SHP77 (cell line): ENCODE results near the gene TJP3.
A peak's percentile ranks its signal among the peaks of the same experiment; 100 is the strongest.

Source experiments
- DNase-seq, 2 experiments: peaks; one replicate each; lab custom pipeline; 2025; lab: John Stamatoyannopoulos, UW

TJP3 gene

DNA sequence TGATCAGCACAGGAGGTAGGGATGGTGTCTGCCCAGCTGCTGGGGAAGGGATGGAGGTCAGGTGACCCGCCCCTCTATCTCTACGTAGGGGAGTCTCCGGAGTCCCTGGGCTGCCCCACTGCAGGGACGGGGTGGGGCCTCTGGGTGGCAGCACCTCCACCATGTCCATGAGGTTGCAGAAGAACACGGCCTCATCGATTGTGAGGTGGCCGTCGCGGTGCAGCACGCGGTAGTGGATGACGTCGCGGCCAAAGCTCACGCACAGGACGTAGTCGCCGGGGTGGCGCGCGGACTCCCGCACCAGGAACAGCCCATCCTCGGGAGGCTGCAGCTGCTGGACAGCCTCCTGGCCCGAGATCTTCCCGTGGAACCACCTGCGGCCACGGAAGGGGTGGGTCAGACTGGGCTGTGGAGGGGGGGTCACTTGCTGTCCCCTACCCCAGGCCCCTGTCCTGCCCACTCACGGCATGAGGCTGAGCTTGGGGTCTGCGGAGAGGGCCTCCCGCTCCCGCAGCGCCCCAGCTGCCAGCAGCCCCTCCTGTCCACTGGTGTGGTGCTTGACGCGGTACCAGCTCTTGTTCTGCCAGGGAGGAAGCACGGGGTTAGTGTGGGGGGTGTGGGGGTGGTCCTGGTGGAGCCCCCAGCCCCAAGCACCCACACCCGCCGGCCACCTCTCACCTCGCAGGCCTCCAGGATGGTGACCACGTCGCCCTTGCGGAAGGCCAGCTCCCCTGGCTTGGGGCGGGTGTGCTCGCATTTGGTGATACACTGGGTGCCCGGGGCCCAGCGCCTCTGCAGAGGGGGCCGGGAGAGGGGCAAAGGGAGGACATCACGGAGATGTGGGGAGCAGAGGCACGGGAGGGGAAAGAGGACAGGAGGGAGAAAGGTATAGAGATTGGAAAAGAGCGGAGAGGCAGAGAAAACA, 75.7 kb downstream of the TJP3 start:
- DNase-seq: peak in 1 of 2 experiments; percentile 26

DNA sequence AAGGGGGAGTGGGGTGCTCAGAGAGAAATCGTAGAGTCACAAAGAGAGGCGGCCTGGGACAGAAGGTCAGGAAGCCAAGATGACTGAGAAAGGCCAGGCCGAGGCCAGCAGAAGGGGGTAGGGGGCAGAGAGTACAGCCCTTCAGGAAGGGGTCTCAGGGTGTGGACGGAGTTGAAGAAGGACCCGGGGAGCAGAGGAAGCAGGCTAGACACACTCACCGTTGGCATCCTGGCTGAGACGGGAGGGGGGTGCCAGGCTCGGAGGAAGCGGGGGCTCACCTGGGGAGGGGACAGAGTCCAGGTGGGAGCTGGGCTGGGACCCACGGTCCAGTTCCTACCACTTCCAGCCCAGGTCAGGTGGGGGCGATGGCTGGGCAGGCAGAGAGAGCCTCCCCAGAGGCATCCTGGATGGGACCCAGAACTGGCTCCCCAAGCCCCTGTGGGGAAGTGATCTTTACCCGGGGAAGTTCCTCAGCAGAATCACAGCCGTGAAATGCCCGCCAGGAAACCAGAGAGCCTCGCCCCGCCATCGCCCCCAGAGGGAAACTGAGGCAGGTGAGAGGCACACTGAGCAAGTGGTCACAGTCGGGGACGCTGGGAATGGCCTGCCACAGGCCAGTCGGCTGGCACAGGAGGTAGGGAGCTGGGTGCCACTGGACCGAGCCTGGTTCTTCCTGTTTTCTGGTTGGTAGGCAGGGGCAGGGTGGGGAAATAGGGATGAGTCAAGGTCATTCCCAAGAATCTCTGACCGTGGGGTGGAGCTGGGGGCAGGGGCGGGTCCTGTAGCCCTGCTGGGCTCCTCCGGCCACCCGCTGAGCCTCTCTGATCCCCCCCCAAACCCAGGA, 76.6 kb downstream of the TJP3 start:
- DNase-seq: no peak

DNA sequence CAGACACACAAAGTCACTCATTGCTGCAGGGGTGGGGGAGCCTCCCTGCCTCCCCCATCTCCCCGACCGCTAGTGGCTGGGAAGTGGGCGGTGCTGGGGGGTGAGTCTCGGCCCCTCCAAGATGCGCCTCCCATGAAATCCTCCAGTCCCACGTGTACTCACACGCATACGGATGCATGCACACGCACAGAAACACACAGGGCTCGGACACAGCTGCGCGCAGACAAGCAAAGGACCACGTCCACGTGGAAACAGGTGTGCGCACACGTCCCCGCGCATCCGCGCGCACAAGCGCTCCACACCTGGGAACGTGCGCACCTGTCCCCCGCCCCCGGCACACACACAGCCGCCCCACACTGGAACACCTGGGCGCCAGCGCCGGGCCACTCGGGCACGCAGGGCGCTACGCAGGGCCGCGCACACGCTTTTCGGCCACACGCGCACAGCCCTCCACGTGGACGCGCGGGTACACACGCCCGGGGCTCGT, 77.3 kb downstream of the TJP3 start:
- DNase-seq: no peak

DNA sequence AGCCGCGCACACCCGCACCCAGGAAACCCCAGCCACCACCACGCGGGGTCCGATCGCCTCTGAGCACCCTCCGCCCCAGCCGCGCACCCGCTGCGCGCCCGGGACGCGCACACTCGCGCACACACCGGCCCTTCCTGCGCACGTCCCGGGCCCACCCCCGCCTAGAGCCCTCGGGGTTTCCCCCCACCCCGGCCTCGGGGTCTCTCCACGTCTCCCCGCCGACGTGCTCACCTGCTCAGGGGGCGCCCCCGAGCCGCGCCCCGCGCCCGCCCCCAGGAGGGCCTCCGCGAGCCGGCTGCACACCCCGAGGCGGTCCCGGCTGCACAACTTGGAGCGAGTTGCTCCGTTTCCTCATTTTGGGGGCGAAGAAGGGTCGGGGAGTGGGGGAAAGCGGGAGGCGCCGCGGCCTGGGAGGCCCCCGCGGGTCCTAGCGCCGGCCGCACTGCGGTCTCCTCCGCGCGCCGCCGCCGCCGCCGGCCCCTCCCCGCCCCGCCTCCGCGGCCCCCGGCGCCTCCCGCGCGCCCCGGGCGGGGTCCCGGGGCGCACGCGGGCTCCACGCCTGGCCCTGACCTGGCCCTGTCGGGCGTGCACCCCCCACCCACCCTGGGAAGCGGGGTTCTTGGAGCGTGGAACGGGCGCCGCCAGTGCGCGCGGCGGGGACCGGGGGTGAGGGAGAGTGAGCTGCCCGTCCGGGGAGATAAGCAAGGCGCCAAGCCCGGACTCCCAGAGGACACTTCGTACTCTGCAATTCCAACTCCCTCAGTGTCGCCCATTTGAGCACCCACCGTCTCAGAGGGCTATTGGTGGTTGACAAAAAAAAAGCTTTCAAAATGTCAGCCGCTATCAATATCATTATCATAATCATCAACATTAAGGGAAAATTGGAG, 78.0 kb downstream of the TJP3 start, which contains the start of gene MATK:
Gene MATK (minus strand): TSS at position 444 of the 887 bp plus-strand sequence. CDS start 1,246 bp downstream, outside the sequence.
- no peak for DNase-seq

DNA sequence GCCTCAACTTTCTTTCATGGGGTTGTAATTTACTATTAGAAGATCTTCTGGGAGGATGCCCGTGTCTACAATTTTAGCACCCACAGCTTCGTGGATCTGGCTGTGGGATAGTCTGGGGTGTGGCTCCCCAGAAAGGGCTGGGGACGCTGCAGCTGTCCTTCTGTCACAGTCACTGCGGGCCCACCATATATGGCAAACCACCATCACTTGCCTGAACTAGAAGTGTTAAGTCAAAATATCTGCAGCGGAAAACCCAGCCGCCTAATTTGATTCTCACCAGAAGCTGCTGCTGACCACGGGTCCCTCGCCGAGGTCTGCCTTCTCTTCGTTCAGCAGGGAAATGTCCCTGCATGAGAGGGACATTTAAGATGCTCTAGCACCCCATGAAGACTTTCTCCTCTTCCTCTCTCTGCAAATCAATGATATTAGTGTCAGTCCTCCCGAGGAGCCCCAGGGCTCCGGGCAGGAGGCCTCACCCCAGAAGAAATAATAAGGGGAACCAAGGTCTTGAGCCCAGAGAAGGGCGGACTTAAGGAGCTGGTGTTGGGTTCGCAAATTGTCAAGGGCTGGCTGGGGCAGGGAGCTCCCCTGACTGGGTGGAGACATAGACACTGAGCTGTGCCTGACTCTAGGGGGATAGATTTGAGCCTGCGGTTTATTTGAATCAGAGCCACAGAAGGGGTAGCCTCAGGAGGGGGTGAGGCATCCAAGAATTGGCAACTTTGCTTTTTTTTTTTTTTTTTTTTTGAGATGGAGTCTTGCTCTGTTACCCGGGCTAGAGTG, 81.0 kb downstream of the TJP3 start:
- DNase-seq: no peak

DNA sequence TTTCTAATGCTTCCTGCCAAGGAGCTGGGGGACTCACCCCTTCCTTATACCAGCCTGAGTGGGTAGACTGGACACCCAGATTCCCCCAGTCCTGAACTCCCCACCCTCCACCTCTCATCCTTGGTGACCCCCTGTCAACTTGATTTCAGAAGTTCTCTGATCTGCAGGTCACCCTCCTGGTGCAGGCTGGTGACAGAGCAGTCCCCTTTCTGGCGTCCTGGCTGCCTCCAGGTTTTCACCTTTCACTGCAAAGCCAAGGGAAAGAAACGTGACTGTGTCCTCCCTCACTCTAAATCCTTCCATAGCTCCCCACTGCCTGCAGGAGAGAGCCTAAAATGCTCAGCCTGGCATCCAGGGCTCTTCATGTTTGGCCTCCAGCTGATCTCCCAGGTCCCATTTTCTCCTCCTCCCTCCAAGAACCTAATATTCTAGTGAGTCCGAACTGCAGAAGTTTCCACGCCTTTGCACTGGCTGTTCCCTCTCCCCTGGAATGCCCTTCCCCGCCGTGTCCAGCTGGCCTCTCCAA, 82.1 kb downstream of the TJP3 start:
- DNase-seq: no peak

DNA sequence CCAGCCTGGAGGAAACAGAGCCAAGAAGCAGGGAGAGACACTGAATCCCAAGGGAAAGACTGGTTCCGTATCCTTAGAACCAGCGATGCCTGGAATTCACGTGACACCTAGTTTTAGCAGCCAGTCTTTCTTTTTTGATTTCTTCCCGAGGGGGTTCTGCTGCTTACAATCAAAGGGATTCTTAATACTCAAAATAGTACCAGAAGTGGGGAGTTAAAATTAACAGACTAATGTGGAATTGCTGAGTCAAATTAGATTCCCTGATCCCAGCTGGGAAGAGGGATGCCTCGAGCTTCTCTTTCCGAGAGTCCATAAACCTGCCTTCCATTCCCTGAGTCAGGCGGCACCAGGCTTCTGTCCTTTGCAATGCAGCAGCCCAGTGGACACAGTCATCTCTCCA, 82.8 kb downstream of the TJP3 start:
- DNase-seq: no peak

DNA sequence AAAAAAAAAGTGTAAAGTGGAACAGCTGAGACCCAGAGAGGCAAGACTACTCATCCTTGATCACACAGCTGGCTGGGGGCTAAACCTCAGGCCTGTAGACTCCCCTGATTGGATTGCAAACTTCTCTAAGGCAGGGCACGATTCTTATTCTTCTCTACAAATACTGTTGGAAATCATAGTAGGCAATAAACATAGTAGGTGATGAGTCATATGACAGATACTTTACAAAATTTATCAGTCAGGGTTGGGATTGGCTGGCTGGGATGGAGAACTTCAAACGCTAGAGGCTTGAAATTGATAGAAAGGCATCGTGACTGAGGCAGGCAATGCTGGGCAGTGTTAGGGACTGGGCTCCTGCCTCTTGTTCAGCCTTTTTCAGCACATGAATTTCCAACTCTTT, 83.9 kb downstream of the TJP3 start:
- DNase-seq: no peak

DNA sequence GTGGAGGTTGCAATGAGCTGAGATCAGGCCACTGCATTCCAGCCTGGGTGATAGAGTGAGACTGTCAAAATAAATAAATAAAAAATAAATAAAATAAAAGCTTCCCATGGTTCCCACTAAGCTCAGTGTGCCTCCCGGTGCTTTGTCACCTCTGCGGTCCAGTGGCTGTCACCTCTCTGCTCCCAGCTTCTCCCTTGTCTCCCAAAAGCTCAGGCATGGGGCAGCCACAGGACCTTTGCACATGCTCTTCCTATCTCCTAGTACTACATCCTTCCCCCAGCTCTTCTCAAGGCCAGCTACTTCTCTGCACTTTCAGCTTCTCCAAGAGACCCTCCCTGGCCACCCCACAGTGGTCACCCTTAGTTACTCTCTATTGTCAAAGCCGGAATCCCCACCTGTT, 85.6 kb downstream of the TJP3 start:
- no peak for DNase-seq

DNA sequence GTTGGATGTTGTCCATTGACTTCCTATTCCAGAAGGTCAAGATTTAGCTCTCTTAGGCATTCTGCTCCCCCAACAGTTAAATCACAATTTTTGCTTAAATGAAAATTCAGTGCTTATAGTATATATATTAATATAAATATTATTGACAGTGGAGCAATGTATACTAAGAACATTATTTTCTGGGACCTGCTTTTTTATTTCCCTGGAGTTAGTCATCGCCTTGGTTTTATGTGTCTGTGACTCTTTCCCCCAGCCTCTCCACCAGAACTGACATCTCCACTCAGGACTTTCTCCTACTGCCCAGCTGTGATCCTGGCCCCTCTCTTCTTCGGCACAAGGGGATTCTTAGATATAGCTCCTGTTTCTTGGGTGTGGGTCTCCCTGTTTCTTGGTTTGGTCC, 88.2 kb downstream of the TJP3 start:
- DNase-seq: no peak

DNA sequence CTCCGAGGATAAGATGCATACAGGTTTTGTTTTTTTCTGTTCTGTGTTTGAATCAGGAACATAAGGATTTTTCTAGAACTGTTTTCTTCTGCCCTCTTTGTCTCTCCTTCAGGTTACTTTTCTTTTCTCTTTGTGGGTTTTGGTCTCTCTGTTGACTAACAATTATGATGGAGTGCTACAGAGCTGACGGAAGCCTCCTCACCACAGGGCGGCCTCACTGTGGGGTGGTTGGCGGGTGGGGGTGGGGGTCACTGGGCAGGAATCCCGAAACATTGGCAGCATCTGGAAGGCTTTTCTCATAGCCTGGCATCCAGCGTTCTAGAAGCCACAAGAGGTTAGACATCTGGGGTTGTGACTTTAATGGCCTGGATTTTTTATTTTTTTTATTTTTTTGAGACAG, 90.0 kb downstream of the TJP3 start:
- DNase-seq: no peak
